SK-N-SH treated with all-trans-retinoic acid at 6 μM for 48 hours (cell line): Measurements from ENCODE around the gene ARHGAP45.

Experiments used
- ATAC-seq: fragments of 200-7000 bp; cut with Tn5 transposase; 3 replicates; pipeline ENCODE4 v1.9.1; 2020; ENCODE audit warnings: mild to moderate bottlenecking, moderate library complexity
- ARNTL ChIP-seq: fragments of 450-650 bp; formaldehyde crosslinking; IDR thresholded peaks from 2 replicates; pipeline ENCODE4 v1.5.0; 2020; ENCODE audit warnings: low read depth, mild to moderate bottlenecking, moderate library complexity, borderline replicate concordance
- BACH2 ChIP-seq: fragments of 250-450 bp; sonication (Bioruptor Pico); IDR thresholded peaks from 2 replicates; pipeline ENCODE4 v1.9.0; 2021; ENCODE audit warnings: mild to moderate bottlenecking, borderline replicate concordance
- CSDC2 ChIP-seq: fragments of 250-450 bp; sonication (Bioruptor Pico); IDR thresholded peaks from 2 replicates; pipeline ENCODE4 v1.5.0; 2020; ENCODE audit warnings: mild to moderate bottlenecking, moderate library complexity
- CSRNP3 ChIP-seq: fragments of 250-450 bp; sonication (Bioruptor Pico); IDR thresholded peaks from 2 replicates; pipeline ENCODE4 v1.5.1; 2021; ENCODE audit warnings: mild to moderate bottlenecking, moderate library complexity
- ESRRG ChIP-seq: fragments of 250-450 bp; sonication (Bioruptor Pico); IDR thresholded peaks from 2 replicates; pipeline ENCODE4 v1.6.1; 2021; ENCODE audit warnings: mild to moderate bottlenecking
- GLIS3 ChIP-seq: fragments of 250-450 bp; sonication (Bioruptor Pico); IDR thresholded peaks from 2 replicates; pipeline ENCODE4 v1.5.0; 2020; ENCODE audit warnings: mild to moderate bottlenecking, moderate library complexity
- ISL1 ChIP-seq: fragments of 250-450 bp; sonication (Bioruptor Pico); IDR thresholded peaks from 2 replicates; pipeline ENCODE4 v2.1.2; 2022; ENCODE audit warnings: mild to moderate bottlenecking, moderate library complexity
- OSR1 ChIP-seq: fragments of 250-450 bp; sonication (Bioruptor Pico); IDR thresholded peaks from 2 replicates; pipeline ENCODE4 v1.8.0; 2022; ENCODE audit warnings: moderate library complexity, mild to moderate bottlenecking, inconsistent platforms
- PATZ1 ChIP-seq: fragments of 250-450 bp; sonication (Bioruptor Pico); IDR thresholded peaks from 2 replicates; pipeline ENCODE4 v1.8.0; 2020; ENCODE audit warnings: mild to moderate bottlenecking, moderate library complexity, borderline replicate concordance
- PPARA ChIP-seq: fragments of 250-450 bp; sonication (Bioruptor Pico); IDR thresholded peaks from 2 replicates; pipeline ENCODE4 v1.5.0; 2020; ENCODE audit warnings: mild to moderate bottlenecking, borderline replicate concordance
- RARB ChIP-seq: fragments of 250-450 bp; sonication (Bioruptor Pico); IDR thresholded peaks from 2 replicates; pipeline ENCODE4 v1.8.0; 2021; ENCODE audit warnings: mild to moderate bottlenecking, moderate library complexity
- SNAI2 ChIP-seq: fragments of 250-450 bp; sonication (Bioruptor Pico); IDR thresholded peaks from 2 replicates; pipeline ENCODE4 v1.5.0; 2020; ENCODE audit warnings: mild to moderate bottlenecking, moderate library complexity
- TCF4 ChIP-seq: fragments of 250-450 bp; sonication (Bioruptor Pico); IDR thresholded peaks from 2 replicates; pipeline ENCODE4 v1.8.0; 2021; ENCODE audit warnings: mild to moderate bottlenecking, moderate library complexity, borderline replicate concordance
- TOX ChIP-seq: fragments of 250-450 bp; sonication (Bioruptor Pico); IDR thresholded peaks from 2 replicates; pipeline ENCODE4 v1.8.0; 2021; ENCODE audit warnings: mild to moderate bottlenecking, moderate library complexity, borderline replicate concordance
- TSHZ2 ChIP-seq: fragments of 250-450 bp; sonication (Bioruptor Pico); IDR thresholded peaks from 2 replicates; pipeline ENCODE4 v1.5.0; 2020; ENCODE audit warnings: mild to moderate bottlenecking, moderate library complexity
- ZC3H10 ChIP-seq: fragments of 250-450 bp; sonication (Bioruptor Pico); IDR thresholded peaks from 2 replicates; pipeline ENCODE4 v1.5.1; 2021; ENCODE audit warnings: mild to moderate bottlenecking, moderate library complexity
- ZFP3 ChIP-seq: fragments of 250-450 bp; sonication (Bioruptor Pico); IDR thresholded peaks from 2 replicates; pipeline ENCODE4 v1.5.0; 2020; ENCODE audit warnings: mild to moderate bottlenecking, moderate library complexity
- ZFP30 ChIP-seq: fragments of 450-650 bp; formaldehyde crosslinking; IDR thresholded peaks from 2 replicates; pipeline ENCODE4 v1.5.0; 2022; ENCODE audit warnings: mild to moderate bottlenecking, moderate library complexity
- ZNF70 ChIP-seq: fragments of 450-650 bp; formaldehyde crosslinking; IDR thresholded peaks from 2 replicates; pipeline ENCODE4 v1.5.0; 2020; ENCODE audit warnings: mild to moderate bottlenecking, moderate library complexity
- ZNF8 ChIP-seq: fragments of 450-650 bp; formaldehyde crosslinking; IDR thresholded peaks from 2 replicates; pipeline ENCODE4 v1.5.0; 2020; ENCODE audit warnings: mild to moderate bottlenecking, moderate library complexity

Gene ARHGAP45

GRCh38 chr19:1122021-1122971 lies 55.3 kb downstream of the ARHGAP45 start:
- TF ChIP-seq ZC3H10 (CRISPR knock-in tag), result no peak
- TF ChIP-seq ZNF8, result no peak
- no peak for TF ChIP-seq RARB (CRISPR knock-in tag)
- TF ChIP-seq ZNF70, result no peak
- no peak for TF ChIP-seq BACH2 (CRISPR knock-in tag)
- TF ChIP-seq CSRNP3 (CRISPR knock-in tag), result no peak
- TF ChIP-seq, all 23 proteins: peak for 0

GRCh38 chr19:1122972-1123363 lies 56.0 kb downstream of the ARHGAP45 start:
- TF ChIP-seq GLIS3 (CRISPR knock-in tag) (no peak), CSDC2 (CRISPR knock-in tag) (no peak), TCF4 (CRISPR knock-in tag) (no peak), CSRNP3 (CRISPR knock-in tag) (no peak)
- ATAC-seq, result peak; percentile 75

More at GRCh38 chr19:1122021-1122971, 55.3 kb downstream of the ARHGAP45 start:
- no peak for ATAC-seq

- TF ChIP-seq BACH2 (CRISPR knock-in tag), result no peak
- no peak for TF ChIP-seq ZFP3 (CRISPR knock-in tag)
- no peak for TF ChIP-seq PPARA
- TF ChIP-seq ZNF8, result no peak
- TF ChIP-seq OSR1 (CRISPR knock-in tag), result no peak
- no peak for TF ChIP-seq ZNF70
- no peak for TF ChIP-seq TSHZ2
- no peak for TF ChIP-seq ARNTL
- no peak for TF ChIP-seq CSRNP3 (CRISPR knock-in tag)
- no peak for TF ChIP-seq SNAI2 (CRISPR knock-in tag)
- TF ChIP-seq PATZ1 (CRISPR knock-in tag), result no peak
- TF ChIP-seq, all 23 proteins: peak for 0
- ATAC-seq, result no peak
Measured at GRCh38 chr19:1123381-1123780, 56.4 kb downstream of the ARHGAP45 start.

GRCh38 chr19:1123885-1124677 lies 57.1 kb downstream of the ARHGAP45 start:
- ATAC-seq, result no peak
- TF ChIP-seq TOX (CRISPR knock-in tag) (no peak), ESRRG (CRISPR knock-in tag) (no peak), PPARA (no peak), ZNF8 (no peak), ZFP30 (CRISPR knock-in tag) (no peak), ARNTL (no peak), CSRNP3 (CRISPR knock-in tag) (no peak), CSDC2 (CRISPR knock-in tag) (no peak), ISL1 (CRISPR knock-in tag) (no peak), BACH2 (CRISPR knock-in tag) (no peak), TCF4 (CRISPR knock-in tag) (no peak), PATZ1 (CRISPR knock-in tag) (no peak), GLIS3 (CRISPR knock-in tag) (no peak)
